Vein endothelial cell (primary cell): Measurements from ENCODE around the gene HNRNPUL1. TPM values are rescaled to one million over a fixed set of nuclear protein-coding genes. Genes with fewer than 3 reads are reported as not detected.

Source experiments
- small RNA-seq: library from RNA; depleted of rRNA; stranded (forward); fragments of <200 nt; gene quantifications from one replicate; pipeline ENCODE3, GENCODE V24; 2012
- total RNA-seq: library from RNA; depleted of rRNA; stranded (reverse); fragments of >200 nt; gene quantifications from 2 replicates; pipeline ENCODE4 v1.2.3, GENCODE V29; 2012

Gene HNRNPUL1
- 160 and 163 TPM in 2 replicates for total RNA-seq

DNA sequence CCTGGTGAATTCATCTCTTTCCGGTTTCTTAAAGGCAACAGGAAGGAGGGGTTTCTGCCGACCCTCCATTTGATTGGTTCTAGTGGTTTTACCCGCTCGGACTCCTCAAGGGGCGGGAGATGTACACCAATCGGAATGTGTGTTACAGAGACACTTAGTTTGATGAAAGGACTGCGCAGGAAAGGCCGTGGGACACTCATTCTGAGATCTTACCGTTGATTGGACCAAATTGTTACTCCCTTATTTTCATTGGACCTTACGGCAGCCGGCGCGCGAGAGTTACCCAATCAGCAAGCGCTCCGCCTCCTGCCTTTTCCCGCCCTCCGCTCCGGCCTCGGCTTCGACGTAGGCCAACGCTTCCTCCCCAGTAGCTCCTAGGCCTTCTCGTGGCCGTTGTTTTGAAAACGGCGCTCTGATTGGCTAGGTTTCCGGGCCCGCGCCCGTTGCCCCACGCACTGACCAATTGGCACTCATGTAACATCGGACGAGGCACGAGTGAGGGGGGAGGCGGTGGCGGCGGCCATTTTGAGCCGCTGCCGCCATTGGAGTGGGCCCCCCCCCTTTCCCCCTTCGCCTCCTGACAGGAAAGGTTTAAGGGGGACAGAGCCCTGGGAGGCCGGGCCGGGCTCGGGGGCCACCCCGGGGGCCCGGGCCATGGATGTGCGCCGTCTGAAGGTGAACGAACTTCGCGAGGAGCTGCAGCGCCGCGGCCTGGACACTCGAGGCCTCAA, at the start of gene HNRNPUL1:
Gene HNRNPUL1 (plus strand): TSS at position 523 of the 731 bp plus-strand sequence. CDS start 132 bp downstream, at position 655.

DNA sequence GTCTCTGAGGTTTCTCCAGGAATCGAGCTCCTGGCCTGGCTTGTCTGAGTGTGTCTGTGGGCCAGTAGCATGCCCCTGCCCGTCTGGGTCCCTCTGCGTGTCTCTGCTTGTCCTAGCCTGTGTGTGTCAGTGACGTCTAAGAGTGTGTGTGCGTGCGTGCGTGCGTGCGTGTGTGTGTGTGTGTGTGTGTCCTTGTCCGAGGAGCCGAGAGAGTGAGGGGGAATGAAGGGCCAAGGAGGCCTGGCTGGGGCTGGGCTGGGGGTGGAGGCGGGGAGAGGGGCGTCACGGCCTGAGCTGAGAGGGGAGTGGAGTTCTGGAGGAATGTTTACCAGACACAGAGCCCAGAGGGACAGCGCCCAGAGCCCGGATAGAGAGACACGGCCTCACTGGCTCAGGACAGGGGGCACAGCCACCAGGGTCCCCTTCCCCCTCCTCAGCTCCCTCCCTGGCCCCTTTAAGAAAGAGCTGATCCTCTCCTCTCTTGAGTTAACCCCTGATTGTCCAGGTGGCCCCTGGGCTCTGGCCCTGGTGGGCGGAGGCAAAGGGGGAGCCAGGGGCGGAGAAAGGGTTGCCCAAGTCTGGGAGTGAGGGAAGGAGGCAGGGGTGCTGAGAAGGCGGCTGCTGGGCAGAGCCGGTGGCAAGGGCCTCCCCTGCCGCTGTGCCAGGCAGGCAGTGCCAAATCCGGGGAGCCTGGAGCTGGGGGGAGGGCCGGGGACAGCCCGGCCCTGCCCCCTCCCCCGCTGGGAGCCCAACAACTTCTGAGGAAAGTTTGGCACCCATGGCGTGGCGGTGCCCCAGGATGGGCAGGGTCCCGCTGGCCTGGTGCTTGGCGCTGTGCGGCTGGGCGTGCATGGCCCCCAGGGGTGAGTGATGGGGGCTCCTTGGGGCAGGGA, 45.3 kb upstream of the HNRNPUL1 start, which contains the start of gene AXL:
Gene AXL (plus strand): TSS at position 609 of the 893 bp plus-strand sequence. CDS start 170 bp downstream, at position 779.

GRCh38 chr19:41310033-41310831, 46.1 kb downstream of the HNRNPUL1 start, which contains the start of gene CCDC97:
Gene CCDC97 (plus strand): TSS chr19:41310172. CDS start chr19:41310311, 139 bp downstream.

GRCh38 chr19:41353466-41354342, 89.5 kb downstream of the HNRNPUL1 start, which contains the start of gene TGFB1:
Gene TGFB1 (minus strand): TSS chr19:41353922. CDS start chr19:41353044, 878 bp downstream.

Small RNA genes within 50 kb of the gene (small RNA-seq; reads per million reads assigned to genes)
- gene RN7SL34P, result not detected

Other genes starting within 250 kb of the HNRNPUL1 start
- gene CYP2A13, start 175.9 kb upstream of the HNRNPUL1 start, total RNA-seq, result not detected in 2 replicates
- gene CYP2F1, start 149.9 kb upstream of the HNRNPUL1 start, total RNA-seq, result not detected in 2 replicates
- 1.2 and 2.0 TPM in 2 replicates for gene CYP2S1, start 71.2 kb upstream of the HNRNPUL1 start, total RNA-seq
- gene AXL, start 45.1 kb upstream of the HNRNPUL1 start, total RNA-seq, result 220 and 319 TPM in 2 replicates
- 13.4 and 15.4 TPM in 2 replicates for gene CCDC97, start 45.8 kb downstream of the HNRNPUL1 start, total RNA-seq
- 37.7 and 72.5 TPM in 2 replicates for gene TGFB1, start 89.5 kb downstream of the HNRNPUL1 start, total RNA-seq
- 7.8 and 8.2 TPM in 2 replicates for gene B9D2, start 99.8 kb downstream of the HNRNPUL1 start, total RNA-seq
- 8.6 and 12.4 TPM in 2 replicates for gene TMEM91, start 112.2 kb downstream of the HNRNPUL1 start, total RNA-seq
- 19.6 and 21.9 TPM in 2 replicates for gene EXOSC5, start 133.0 kb downstream of the HNRNPUL1 start, total RNA-seq
- 29.0 and 68.3 TPM in 2 replicates for gene BCKDHA, start 133.4 kb downstream of the HNRNPUL1 start, total RNA-seq
- 5.1 and 5.9 TPM in 2 replicates for gene B3GNT8, start 163.0 kb downstream of the HNRNPUL1 start, total RNA-seq
- gene DMAC2, start 175.5 kb downstream of the HNRNPUL1 start, total RNA-seq, result 48.1 and 52.3 TPM in 2 replicates
- not detected in 2 replicates for gene ERICH4, start 178.8 kb downstream of the HNRNPUL1 start, total RNA-seq